ENCODE results near the gene XPNPEP1. TPM values are rescaled to one million over a fixed set of nuclear protein-coding genes. Genes with fewer than 3 reads are reported as not detected.

XPNPEP1 gene
- total RNA-seq, 1 experiment from 2014 or later = 71.3 TPM

DNA sequence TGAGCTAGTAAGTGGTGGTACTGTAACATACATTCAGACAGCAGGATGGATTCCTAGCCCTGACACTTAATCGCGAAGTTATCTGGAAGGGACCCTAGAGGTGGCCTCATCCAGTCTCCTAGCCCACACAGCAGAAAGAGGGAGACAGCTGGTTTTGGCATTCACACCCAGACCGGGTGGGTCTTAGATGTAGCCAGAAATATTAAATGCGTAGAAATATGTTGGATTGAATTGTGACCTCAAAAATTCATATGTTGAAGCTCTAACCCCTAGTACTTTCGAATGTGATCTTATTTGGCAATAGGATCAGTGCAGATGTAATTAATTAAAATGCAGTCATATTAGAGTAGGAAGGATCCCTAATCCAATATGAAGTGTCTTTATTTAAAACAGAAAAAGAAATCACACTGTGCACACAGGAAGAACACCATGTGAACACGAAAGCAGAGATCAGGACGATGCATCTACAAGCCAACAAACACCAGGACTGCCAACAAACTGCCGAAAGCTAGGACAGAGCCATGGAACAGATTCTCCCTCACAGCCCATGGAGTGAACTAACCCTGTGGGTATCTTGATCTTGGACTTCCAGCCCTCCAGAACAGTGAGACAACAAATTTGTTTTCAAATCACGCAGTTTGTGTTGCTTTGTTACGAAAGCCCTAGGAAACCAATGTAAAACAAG lies 2.9 kb upstream of the XPNPEP1 start:
- Histone ChIP-seq H2BK12ac (ENCODE audit: insufficient read length, low read depth, low read length) (no peak overlapping the region), H2BK120ac (ENCODE audit: low read depth, low read length, poor library complexity, severe bottlenecking) (no peak overlapping the region), H3K56ac (ENCODE audit: insufficient read length, low read depth, low read length) (no peak overlapping the region), H3K18ac (ENCODE audit: insufficient read length, low read depth, low read length) (no peak overlapping the region), H3K14ac (ENCODE audit: insufficient read depth, low read length) (no peak overlapping the region), H3K27ac (ENCODE audit: insufficient read length, low read depth, low read length) (no peak overlapping the region), H2BK5ac (ENCODE audit: insufficient read length, low read length) (no peak overlapping the region), H3K4me2 (ENCODE audit: insufficient read depth, insufficient read length, low read length) (no peak overlapping the region), H3K23me2 (ENCODE audit: insufficient read length, low read depth, low read length, poor library complexity, severe bottlenecking) (peaks cover 8% of the 10 kb centered on the region), H3K79me2 (ENCODE audit: insufficient read depth, low read length) (no peaks in the 10 kb centered on the region), H3K4me1 (ENCODE audit: insufficient read depth, low read length) (peaks cover 17% of the 10 kb centered on the region; the same call in 1 of the 2 replicates), H2AFZ (ENCODE audit: low read length) (no peak overlapping the region), H4K91ac (ENCODE audit: insufficient read length, low read depth, low read length) (no peak overlapping the region), H3K27me3 (ENCODE audit: insufficient read depth, low read length) (0 out of 2 replicates have a peak, but pooled peaks cover 2% of the 10 kb centered on the region), H3K4ac (ENCODE audit: low read depth, low read length) (no peak overlapping the region), H3K9me3 (ENCODE audit: control insufficient read depth, low read depth, low read length) (no peaks in the 10 kb centered on the region), H2BK20ac (ENCODE audit: low read depth, low read length, poor library complexity, severe bottlenecking) (no peak overlapping the region), H2BK15ac (ENCODE audit: low read depth, low read length) (no peak overlapping the region), H4K5ac (ENCODE audit: insufficient read length, low read depth, low read length) (no peak overlapping the region), H4K8ac (replicated peaks; ENCODE audit: insufficient read length, low read depth, low read length) (no peak overlapping the region), H4K20me1 (ENCODE audit: control insufficient read depth, insufficient read depth, insufficient read length) (no peaks in the 10 kb centered on the region), H3K79me1 (ENCODE audit: insufficient read depth, low read depth, low read length, poor library complexity, severe bottlenecking) (peaks cover 2% of the 10 kb centered on the region), H3T11ph (ENCODE audit: low read length) (no peak overlapping the region), H2AK5ac (ENCODE audit: insufficient read length, low read length) (no peak overlapping the region), H3K23ac (ENCODE audit: insufficient read length, low read depth, low read length) (no peak overlapping the region), H3K9ac (ENCODE audit: extremely low read depth, insufficient read length, low read length) (no peak overlapping the region)
- no CpG with 5 or more reads among the region's 10 CpGs for WGBS (ENCODE audit: extremely low coverage, insufficient read length, low lambda C conversion rate)
- Mint-ChIP-seq H3K4me3 (no peak overlapping the region), H3K27ac (peak overlapping the region in 1 of 3 experiments; percentile 44; a peak in 1 of 7 replicates), H3K27me3 (ENCODE audit: low read depth) (peaks cover 7% of the 10 kb centered on the region), H3K36me3 (ENCODE audit: insufficient read depth in 1 of 3, low read depth in 3 of 3) (peaks cover 0 to 11% (median 0%) of the 10 kb centered on the region in 3 experiments; a peak in 2 of 7 replicates), H3K9me3 (no peaks in the 10 kb centered on the region; a peak in 2 of 5 replicates), H3K4me1 (peaks cover 46 to 54% of the 10 kb centered on the region in 2 experiments)
- TF ChIP-seq, protein P1, sequence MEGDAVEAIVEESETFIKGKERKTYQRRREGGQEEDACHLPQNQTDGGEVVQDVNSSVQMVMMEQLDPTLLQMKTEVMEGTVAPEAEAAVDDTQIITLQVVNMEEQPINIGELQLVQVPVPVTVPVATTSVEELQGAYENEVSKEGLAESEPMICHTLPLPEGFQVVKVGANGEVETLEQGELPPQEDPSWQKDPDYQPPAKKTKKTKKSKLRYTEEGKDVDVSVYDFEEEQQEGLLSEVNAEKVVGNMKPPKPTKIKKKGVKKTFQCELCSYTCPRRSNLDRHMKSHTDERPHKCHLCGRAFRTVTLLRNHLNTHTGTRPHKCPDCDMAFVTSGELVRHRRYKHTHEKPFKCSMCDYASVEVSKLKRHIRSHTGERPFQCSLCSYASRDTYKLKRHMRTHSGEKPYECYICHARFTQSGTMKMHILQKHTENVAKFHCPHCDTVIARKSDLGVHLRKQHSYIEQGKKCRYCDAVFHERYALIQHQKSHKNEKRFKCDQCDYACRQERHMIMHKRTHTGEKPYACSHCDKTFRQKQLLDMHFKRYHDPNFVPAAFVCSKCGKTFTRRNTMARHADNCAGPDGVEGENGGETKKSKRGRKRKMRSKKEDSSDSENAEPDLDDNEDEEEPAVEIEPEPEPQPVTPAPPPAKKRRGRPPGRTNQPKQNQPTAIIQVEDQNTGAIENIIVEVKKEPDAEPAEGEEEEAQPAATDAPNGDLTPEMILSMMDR (conservative IDR thresholded peaks at IDR 0.05) = no peak
- DNase-seq = no peak

All from H9 (cell line).